GM21528 (cell line): ENCODE measurements around the gene SRA1.

Source experiments
- ATAC-seq: cut with Tn5 transposase; IDR thresholded peaks from one replicate; pipeline ENCODE4 v1.9.1; 2021; ENCODE audit warnings: mild to moderate bottlenecking, moderate library complexity; ENCODE audit not compliant: unreplicated experiment, low FRiP score

Gene SRA1

DNA sequence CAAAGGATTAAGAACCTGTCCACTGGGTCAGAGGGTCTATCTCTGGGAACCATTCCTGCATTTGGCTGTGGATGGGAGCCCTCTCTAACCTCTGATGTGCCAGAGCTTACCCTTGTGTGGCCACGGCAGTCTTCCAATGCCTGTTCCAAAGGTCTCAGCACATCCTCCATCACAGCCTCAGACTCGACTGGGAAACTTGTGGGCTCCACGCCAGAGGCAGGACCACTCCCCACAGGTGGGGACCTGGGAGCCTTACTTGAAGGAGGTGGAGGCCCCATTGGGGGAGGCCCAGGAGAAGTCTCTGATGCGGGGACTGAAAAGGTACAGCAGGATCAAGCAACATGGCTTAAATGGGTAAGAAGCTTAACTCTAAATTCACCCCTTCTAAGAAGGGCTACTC is 5.4 kb downstream of the SRA1 start:
- no peak for ATAC-seq

DNA sequence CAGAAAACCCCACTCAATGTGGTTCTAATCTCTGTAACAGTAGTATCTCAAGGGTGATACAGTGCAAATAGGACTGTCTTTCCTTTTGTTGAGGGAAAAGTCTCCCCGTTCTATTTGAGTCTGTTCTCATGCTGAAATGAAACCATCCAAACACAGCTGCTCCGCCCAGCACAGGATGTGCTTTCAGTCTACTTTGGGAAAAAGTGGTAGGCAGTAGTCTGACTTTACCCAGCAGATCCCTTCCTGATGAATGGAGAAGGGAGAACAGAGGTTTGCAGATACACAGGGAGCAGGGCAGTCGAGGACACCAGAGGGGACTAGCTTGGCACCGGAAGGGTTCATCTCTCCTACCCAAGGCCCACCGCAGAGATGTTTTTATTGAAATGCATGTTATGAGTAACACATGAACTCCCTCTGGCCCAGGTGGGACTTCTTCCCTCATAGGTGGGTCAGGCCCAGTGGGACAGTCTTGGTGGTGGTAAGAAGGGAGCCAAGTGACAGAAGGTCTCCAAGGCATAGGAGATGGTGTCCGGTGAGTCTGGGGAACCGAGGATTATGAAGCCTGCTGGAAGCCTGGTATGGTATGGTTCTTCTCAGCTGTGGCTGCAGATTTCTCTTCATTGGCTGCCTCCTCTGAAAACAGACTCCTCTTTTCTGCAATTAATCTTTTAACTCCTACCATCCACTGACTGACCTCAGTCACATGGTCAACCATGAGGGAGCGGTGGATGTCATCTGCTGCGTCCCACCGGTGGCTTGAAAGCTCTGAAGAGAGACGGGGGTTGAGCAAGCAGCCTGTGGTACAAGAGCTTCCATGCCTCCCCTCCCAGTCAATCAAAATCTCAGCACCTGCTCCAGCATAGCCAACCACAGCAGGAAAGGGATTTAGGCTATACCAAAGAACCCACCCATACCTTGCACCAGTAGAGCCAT is 6.9 kb downstream of the SRA1 start:
- no peak for ATAC-seq

DNA sequence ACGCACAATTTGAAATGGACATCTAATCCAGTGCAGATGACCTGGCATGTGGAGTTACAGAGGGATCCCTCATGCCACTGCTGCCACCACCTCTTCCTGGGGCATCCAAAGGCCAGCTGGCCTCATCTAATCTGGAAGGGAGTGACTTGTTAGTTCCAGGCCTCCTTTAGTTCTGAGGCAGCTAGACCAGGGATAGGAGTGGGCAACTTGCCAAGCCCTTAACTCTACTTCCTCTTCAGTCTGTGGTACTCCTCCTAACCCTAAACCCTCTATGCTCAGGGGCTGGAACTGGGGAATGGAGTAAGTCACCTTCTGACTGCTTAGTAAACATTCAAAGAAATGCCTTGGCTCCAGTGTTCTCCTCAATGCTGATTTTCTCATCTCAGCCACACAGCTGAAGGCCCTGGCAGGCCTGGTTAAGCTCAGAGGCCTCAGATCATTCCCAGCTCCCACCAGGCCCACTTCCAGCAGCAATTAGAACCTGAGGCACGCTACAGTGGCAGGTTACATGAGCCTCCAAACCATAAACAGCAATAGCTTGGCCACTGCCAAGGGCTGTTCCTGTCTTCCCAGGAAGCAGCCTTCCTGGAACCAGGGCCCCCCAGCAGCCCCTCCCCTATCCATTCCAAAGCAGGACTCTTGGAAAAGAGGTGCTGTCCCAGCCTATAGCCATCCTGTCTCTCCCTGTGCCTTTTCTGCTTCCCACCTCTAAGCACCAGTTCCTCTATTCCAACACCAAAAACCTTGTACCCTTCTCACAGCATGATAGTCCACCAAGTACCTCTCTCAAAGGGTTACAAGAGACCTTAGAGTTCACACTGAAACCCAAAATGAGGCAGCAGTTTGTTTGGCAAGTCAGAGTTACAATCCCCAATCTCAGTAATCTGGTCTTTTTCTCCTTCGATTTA is 7.8 kb downstream of the SRA1 start:
- no peak for ATAC-seq

DNA sequence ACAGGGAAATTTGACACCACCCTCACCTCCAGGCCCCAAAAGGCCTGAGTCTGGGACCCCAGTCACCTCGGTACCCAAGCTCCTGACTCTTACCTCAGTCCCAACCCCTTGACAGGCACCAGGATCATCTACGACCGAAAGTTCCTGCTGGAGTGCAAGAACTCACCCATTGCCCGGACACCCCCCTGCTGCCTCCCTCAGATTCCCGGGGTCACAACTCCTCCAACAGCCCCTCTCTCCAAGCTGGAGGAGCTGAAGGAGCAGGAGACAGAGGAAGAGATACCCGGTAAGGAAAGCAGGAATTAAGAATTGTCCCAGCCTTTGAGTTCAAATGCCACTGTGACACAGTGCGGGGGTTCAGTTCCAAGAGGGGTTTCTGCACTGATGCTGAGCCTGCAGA is 8.5 kb downstream of the SRA1 start:
- ATAC-seq: no peak

DNA sequence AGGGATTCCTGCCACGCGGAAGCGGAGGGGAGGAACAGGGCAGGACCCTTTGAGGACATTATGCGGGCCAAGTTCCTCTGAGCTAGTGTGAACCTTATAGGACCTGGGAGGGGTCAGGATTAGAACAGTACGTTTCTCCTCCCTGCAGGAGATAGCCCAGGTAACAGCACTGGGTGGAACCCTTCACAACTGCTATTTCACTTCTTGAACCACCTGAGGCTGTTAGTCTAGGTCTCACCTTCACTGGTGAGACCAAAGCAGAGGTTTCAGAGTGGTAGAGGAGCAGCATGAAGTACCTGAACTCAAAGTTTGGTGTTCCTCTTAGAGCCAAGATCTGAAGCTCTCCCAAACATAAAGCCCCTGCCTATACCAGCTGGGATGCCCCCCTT is 9.0 kb downstream of the SRA1 start:
- ATAC-seq: no peak

DNA sequence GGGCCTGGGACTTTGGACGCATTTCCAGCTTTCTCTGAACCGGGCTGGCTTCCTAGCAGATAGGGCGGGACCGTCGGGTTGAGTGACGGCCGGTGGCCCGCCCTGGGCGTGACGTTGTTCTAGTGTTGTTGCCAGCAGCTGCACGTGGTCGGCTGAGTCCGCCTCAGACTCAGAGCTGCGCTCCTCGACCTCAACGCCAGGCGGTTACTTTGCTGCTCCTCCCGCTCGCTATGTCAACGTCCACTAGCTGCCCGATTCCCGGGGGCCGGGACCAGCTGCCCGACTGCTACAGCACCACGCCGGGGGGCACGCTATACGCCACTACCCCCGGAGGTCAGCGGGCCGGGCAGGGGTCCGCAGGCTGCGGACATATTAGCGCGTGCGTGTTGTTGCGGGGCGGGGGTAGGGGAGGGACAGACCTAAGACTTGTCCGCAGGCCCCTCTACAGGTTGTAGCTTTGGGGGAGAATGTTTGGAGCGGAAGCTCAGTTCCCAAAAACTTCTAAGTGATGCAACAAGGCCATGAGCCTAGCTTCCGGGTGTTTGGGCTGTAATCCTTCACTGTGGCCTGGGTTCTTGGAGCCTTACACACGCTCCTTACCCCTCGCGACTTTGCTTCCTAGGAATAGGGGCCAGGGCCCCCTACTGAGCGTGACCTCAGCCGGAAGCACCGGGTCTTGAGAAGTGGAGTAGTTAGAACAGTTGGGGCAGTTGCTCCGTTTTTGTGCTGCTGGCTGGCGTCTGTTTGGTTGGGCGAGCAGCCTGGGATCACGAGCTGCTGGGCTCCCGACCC is 9.6 kb downstream of the SRA1 start, which contains the start of gene EIF4EBP3:
Gene EIF4EBP3, plus strand, starts transcription at position 155 of the 792 bp plus-strand sequence. Its CDS starts 76 bp downstream, at position 231.
- peak; percentile 92 for ATAC-seq

DNA sequence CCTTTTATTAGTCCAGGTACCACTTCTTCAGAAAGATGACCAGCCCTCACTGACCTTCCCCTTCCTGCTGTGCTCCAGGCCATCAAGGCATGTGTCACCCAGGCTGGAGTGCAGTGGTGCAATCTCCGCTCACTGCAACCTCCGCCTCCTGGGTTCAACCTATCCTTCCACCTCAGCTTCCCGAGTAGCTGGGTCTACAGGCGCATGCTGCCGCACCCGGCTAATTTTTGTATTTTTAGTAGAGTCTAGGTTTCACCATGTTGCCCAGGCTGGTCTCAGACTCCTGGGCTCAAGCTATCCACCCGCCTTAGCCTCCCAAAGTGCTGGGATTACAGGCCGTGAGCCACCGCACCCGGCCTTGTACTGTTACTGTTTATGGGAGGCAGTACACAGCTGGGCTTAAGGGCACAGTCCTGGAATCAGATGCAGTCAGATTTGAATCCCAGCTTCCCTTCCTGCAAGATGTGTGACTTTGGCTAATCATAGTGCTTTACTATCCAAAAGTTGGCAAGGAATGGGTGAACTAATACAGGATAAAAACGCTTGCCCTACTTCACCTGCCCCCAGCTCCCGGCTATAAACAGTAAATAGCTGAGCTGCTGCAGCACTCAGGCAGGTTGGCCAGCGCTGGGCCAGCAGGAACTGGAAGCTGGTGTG is 10.3 kb downstream of the SRA1 start:
- ATAC-seq: peak; percentile 12

DNA sequence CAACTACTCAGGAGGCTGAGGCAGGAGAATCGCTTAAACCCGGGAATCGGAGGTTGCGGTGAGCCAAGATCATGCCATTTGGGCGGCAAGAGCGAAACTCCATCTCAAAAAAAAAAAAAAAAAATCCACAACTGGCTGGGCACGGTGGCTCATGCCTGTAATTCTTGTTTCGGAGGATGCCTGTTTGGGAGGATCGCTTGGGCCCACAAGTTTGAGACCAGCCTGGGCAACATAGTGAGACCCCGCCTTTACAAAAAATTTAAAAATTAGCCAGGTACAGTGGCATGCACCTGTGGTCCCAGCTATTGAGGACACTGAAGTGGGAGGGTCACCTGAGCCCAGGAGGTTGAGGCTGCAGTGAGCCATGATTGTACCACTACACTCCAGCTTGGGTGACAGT is 11.7 kb downstream of the SRA1 start:
- ATAC-seq: no peak

DNA sequence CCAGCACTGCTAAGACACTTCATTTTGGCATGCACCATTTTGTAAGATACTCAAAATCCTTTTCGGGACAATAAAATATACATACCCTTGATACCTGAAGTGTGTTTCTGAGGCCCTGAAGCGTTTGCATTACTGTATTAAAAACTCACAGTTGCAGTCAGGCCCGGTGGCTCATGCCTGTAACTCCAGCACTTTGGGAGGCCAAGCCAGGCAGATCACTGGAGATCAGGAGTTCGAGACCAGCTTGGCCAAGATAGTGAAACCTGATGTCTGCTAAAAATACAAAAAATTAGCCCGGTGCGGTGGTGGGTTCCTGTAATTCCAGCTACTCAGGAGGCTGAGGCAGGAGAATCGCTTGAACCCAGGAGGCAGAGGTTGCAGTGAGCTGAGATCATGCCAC is 12.3 kb downstream of the SRA1 start:
- ATAC-seq: no peak

DNA sequence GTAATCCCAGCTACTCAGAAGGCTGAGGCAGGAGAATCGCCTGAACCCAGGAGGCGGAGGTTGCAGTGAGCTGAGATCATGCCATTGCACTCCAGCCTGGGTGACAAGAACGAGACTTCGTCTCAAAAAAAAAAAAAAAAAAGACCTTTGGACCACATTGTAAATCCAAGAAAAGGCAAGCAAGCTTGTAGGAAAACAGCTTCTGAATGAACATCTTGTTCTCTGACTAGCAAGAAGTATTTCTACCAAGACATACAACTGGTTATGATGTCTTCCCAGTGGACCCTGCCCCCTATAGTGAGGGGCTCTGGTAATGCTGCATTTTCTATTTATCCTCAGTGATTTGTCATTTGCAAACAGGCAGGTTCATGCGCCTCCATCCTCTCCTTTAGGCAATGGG is 14.3 kb downstream of the SRA1 start:
- no peak for ATAC-seq

DNA sequence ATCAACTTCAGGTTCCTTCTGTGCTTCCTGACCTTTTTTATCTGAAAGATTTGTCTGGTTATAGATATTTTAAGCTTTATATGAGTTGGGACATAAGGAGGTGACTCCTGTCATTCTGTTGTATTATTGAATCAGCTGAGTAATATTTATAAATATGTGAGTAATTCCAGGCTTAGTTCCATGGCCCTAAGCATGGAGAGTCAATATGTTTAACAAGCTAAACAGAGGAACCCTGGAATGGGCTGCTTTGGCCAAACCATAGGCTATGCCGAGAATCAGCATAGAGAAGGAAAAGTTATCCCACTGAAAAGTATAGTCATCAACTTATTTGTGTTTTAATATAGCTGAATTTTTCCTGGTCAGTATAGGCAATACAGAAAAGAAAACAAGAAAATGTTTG is 17.0 kb downstream of the SRA1 start:
- ATAC-seq: no peak

DNA sequence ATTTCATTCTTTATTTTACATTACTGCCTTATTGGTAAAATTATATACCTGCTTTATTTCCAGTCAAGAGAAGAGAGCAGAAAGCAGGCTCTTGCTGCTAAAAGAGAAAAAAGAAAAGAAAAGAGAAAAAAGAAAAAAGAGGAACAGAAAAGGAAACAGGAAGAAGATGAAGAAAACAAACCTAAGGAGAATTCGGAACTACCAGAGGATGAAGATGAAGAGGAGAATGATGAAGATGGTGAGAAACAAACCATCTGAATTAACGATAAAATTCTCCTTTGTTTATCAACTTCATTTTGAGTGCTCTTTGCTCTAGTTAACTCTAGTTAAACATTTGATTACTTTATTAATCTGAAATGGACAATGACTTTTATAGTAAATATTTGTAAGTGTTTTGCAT is 33.3 kb downstream of the SRA1 start:
- ATAC-seq: no peak

DNA sequence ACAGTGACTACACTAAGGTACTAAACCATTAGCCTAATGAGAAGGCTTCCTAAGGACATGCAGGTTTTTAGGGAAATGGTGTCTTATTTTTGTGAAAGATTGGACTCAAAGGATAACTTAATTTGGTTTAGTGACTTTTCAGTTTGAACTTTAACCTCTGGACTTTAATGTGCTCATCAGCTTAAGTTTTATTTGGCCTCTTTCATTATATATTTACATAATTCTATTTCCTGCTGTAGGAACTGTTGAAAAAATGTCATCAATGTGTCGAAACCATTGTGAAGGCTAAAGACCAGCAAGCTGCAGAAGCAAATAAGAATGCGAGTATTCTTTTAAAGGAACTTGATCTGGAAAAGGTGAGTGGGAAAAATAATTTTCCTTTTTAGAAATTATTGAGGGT is 44.1 kb downstream of the SRA1 start:
- no peak for ATAC-seq

DNA sequence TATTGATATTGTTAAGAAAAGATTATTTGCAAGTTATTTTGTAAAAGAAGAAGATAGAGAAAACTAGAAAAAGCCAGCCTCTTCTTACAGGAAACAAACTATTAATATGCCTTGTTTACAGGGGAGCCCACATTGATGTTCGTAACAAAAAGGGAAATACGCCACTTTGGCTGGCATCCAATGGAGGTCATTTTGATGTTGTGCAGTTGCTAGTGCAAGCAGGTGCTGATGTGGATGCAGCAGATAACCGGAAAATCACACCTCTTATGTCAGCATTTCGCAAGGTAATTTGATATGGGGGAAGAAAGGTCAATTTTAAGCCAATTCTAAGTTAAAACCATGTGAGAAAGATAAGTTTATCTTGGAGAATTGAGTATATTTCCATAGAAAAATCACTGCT is 47.4 kb downstream of the SRA1 start:
- ATAC-seq: no peak

DNA sequence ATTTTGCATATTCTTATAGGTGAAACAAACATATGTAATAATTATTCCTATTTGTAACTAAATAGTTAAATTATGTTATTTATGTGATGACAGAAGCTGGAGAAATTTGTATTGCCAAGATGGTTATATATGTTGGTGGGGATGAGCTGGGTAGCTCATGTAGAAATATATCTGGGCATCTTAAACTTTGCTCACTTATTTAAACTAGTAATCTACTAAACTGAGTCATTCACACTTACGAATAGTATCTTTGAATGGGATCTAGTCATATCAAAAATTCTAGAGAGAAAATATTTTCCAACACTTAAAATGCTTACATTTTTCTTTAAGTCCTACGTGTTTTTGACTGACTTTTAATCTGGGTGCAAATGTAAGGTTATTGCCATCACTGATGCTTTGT is 54.4 kb downstream of the SRA1 start:
- ATAC-seq: no peak
